H9 (cell line): Measurements from ENCODE around the gene TRIO. TPM values are rescaled to one million over a fixed set of nuclear protein-coding genes. Genes with fewer than 3 reads are reported as not detected.

Source experiments
- DNase-seq: peaks from one replicate; pipeline ENCODE4 v3.0.0-alpha.2; 2017
- H2AFZ ChIP-seq: one replicate; pipeline ENCODE4 v1.6.1; 2013; ENCODE audit warnings: mild to moderate bottlenecking, low read length, control low read depth, moderate library complexity
- H2AK5ac ChIP-seq: 2 replicates; pipeline ENCODE4 v1.6.1; 2013; ENCODE audit warnings: low read length, control low read depth, mixed read lengths; ENCODE audit not compliant: insufficient read length
- H2BK120ac ChIP-seq: one replicate; pipeline ENCODE4 v1.6.1; 2013; ENCODE audit warnings: low read depth, mild to moderate bottlenecking, low read length, control low read depth, inconsistent platforms; ENCODE audit not compliant: poor library complexity, severe bottlenecking
- H2BK12ac ChIP-seq: 2 replicates; pipeline ENCODE4 v1.6.1; 2013; ENCODE audit warnings: low read length, control low read depth, mixed read lengths, low read depth; ENCODE audit not compliant: insufficient read length
- H2BK15ac ChIP-seq: 2 replicates; pipeline ENCODE4 v1.6.1; 2013; ENCODE audit warnings: low read depth, low read length, control low read depth
- H2BK20ac ChIP-seq: one replicate; pipeline ENCODE4 v1.6.1; 2013; ENCODE audit warnings: low read depth, mild to moderate bottlenecking, low read length, control low read depth, inconsistent platforms; ENCODE audit not compliant: poor library complexity, severe bottlenecking
- H2BK5ac ChIP-seq: 2 replicates; pipeline ENCODE4 v1.6.1; 2013; ENCODE audit warnings: low read length, control low read depth, mixed read lengths; ENCODE audit not compliant: insufficient read length
- H3K14ac ChIP-seq: 2 replicates; pipeline ENCODE4 v1.6.1; 2013; ENCODE audit warnings: low read length, control low read depth; ENCODE audit not compliant: insufficient read depth
- H3K18ac ChIP-seq: 2 replicates; pipeline ENCODE4 v1.6.1; 2013; ENCODE audit warnings: low read depth, mild to moderate bottlenecking, mixed read lengths, low read length, control low read depth; ENCODE audit not compliant: insufficient read length
- H3K23ac ChIP-seq: 2 replicates; pipeline ENCODE4 v1.6.1; 2013; ENCODE audit warnings: low read length, control low read depth, mixed read lengths, low read depth; ENCODE audit not compliant: insufficient read length
- H3K23me2 ChIP-seq: 2 replicates; pipeline ENCODE4 v1.6.1; 2013; ENCODE audit warnings: low read depth, mild to moderate bottlenecking, mixed read lengths, low read length, control low read depth; ENCODE audit not compliant: insufficient read length, poor library complexity, severe bottlenecking
- H3K27ac ChIP-seq: 2 replicates; pipeline ENCODE4 v1.5.1; 2013; ENCODE audit warnings: low read length, control low read depth, mixed read lengths, low read depth; ENCODE audit not compliant: insufficient read length
- H3K27me3 ChIP-seq: 2 replicates; pipeline ENCODE4 v1.6.1; 2013; ENCODE audit warnings: low read length, control low read depth, inconsistent platforms; ENCODE audit not compliant: insufficient read depth
- H3K4ac ChIP-seq: 2 replicates; pipeline ENCODE4 v1.6.1; 2013; ENCODE audit warnings: low read depth, mild to moderate bottlenecking, control low read depth, inconsistent platforms, low read length, moderate library complexity
- H3K4me1 ChIP-seq: 2 replicates; pipeline ENCODE4 v1.6.1; 2013; ENCODE audit warnings: low read length, control low read depth, inconsistent platforms; ENCODE audit not compliant: insufficient read depth
- H3K4me2 ChIP-seq: 2 replicates; pipeline ENCODE4 v1.6.1; 2013; ENCODE audit warnings: low read length, control low read depth, mixed read lengths; ENCODE audit not compliant: insufficient read length, insufficient read depth
- H3K56ac ChIP-seq: 2 replicates; pipeline ENCODE4 v1.6.1; 2013; ENCODE audit warnings: low read depth, mild to moderate bottlenecking, mixed read lengths, low read length, control low read depth; ENCODE audit not compliant: insufficient read length
- H3K79me1 ChIP-seq: 2 replicates; pipeline ENCODE4 v1.6.1; 2013; ENCODE audit warnings: low read depth, mild to moderate bottlenecking, moderate library complexity, low read length, control low read depth, inconsistent platforms; ENCODE audit not compliant: insufficient read depth, poor library complexity, severe bottlenecking
- H3K79me2 ChIP-seq: 2 replicates; pipeline ENCODE4 v1.6.1; 2013; ENCODE audit warnings: low read length, control low read depth, inconsistent platforms; ENCODE audit not compliant: insufficient read depth
- H3K9ac ChIP-seq: 2 replicates; pipeline ENCODE4 v1.6.1; 2013; ENCODE audit warnings: low read length, control low read depth, mixed read lengths; ENCODE audit not compliant: insufficient read length; ENCODE audit errors: extremely low read depth
- H3K9me3 ChIP-seq: one replicate; pipeline ENCODE4 v1.6.1; 2013; ENCODE audit warnings: low read depth, low read length, inconsistent platforms; ENCODE audit not compliant: control insufficient read depth
- H3T11ph ChIP-seq: one replicate; pipeline ENCODE4 v1.6.1; 2013; ENCODE audit warnings: mild to moderate bottlenecking, low read length, control low read depth, inconsistent platforms
- H4K20me1 ChIP-seq: one replicate; pipeline ENCODE4 v1.6.1; 2013; ENCODE audit not compliant: control insufficient read depth, insufficient read length, insufficient read depth
- H4K5ac ChIP-seq: 2 replicates; pipeline ENCODE4 v1.6.1; 2013; ENCODE audit warnings: low read depth, mild to moderate bottlenecking, mixed read lengths, low read length, control low read depth; ENCODE audit not compliant: insufficient read length
- H4K8ac ChIP-seq: replicated peaks from 2 replicates; pipeline ENCODE4 v1.6.1; 2013; ENCODE audit warnings: low read length, control low read depth, mixed read lengths, low read depth; ENCODE audit not compliant: insufficient read length
- H4K91ac ChIP-seq: 2 replicates; pipeline ENCODE4 v1.6.1; 2013; ENCODE audit warnings: low read depth, mild to moderate bottlenecking, moderate library complexity, mixed read lengths, low read length, control low read depth; ENCODE audit not compliant: insufficient read length
- H3K27ac Mint-ChIP-seq, 3 experiments: 2 replicates in 2 of 3; 3 replicates in 1 of 3; pipeline ENCODE4 v1.8.0; 2020 to 2021; ENCODE audit warnings: mixed read lengths in 3 of 3, mild to moderate bottlenecking in 1 of 3, moderate library complexity in 1 of 3
- H3K27me3 Mint-ChIP-seq: 2 replicates; pipeline ENCODE4 v1.8.0; 2021; ENCODE audit warnings: low read depth, mild to moderate bottlenecking, moderate library complexity, mixed read lengths
- H3K36me3 Mint-ChIP-seq, 3 experiments: 2 replicates in 2 of 3; 3 replicates in 1 of 3; pipeline ENCODE4 v1.8.0; 2020 to 2021; ENCODE audit warnings: low read depth in 3 of 3, mixed read lengths in 3 of 3; ENCODE audit not compliant: insufficient read depth in 1 of 3
- H3K4me1 Mint-ChIP-seq, 2 experiments: 2 replicates each; pipeline ENCODE4 v1.8.0; 2020; ENCODE audit warnings: mixed read lengths in 2 of 2
- H3K4me3 Mint-ChIP-seq, 2 experiments: 2 replicates in 1 of 2; 3 replicates in 1 of 2; pipeline ENCODE4 v1.8.0; 2020 to 2021; ENCODE audit warnings: mild to moderate bottlenecking in 2 of 2, mixed read lengths in 2 of 2, moderate library complexity in 1 of 2
- H3K9me3 Mint-ChIP-seq, 2 experiments: 2 replicates in 1 of 2; 3 replicates in 1 of 2; pipeline ENCODE4 v1.8.0; 2020; ENCODE audit warnings: mild to moderate bottlenecking in 2 of 2, mixed read lengths in 2 of 2, moderate library complexity in 1 of 2
- CTCF ChIP-seq: fragments of 200-600 bp; sonication (generic); conservative IDR thresholded peaks from 3 replicates; pipeline ENCODE4 v1.8.0; 2021; ENCODE audit warnings: antibody characterized with exemption, mild to moderate bottlenecking
- WGBS: extraction: QIAGEN DNeasy Blood & Tissue Kit; methylation state at CpG from one replicate; pipeline ENCODE4 v1.1.7; 2013; ENCODE audit warnings: missing lambda C conversion rate, low lambda C conversion rate, mixed read lengths; ENCODE audit not compliant: insufficient read length; ENCODE audit errors: extremely low coverage; 5-methylcytosine and 5-hydroxymethylcytosine counted together
- total RNA-seq: library from RNA; stranded (reverse); gene quantifications from 2 replicates; pipeline ENCODE4 v1.2.1, GENCODE V29; 2021

The TRIO gene
- total RNA-seq, 1 experiment from 2014 or later, result 87.8 TPM

- Mint-ChIP-seq H3K4me3 (no peak overlapping the region), H3K4me1 (peaks cover 77 to 80% of the 10 kb centered on the region in 2 experiments), H3K27me3 (no peaks in the 10 kb centered on the region), H3K27ac (no peak overlapping the region), H3K9me3 (no peaks in the 10 kb centered on the region), H3K36me3 (peaks cover 0 to 4% (median 0%) of the 10 kb centered on the region in 3 experiments; a peak in 2 of 7 replicates)
- Histone ChIP-seq H3K27me3 (no peaks in the 10 kb centered on the region), H3K79me2 (peaks cover 34% of the 10 kb centered on the region; the same call in 1 of the 2 replicates), H3K23ac (no peak overlapping the region), H3K9ac (no peak overlapping the region), H2BK20ac (no peak overlapping the region), H2AFZ (no peak overlapping the region), H3K27ac (no peak overlapping the region), H4K8ac (no peak overlapping the region), H3K4ac (no peak overlapping the region), H3K79me1 (peaks cover 8% of the 10 kb centered on the region), H4K5ac (no peak overlapping the region), H2BK15ac (no peak overlapping the region), H3K4me1 (peaks cover 27% of the 10 kb centered on the region), H3K23me2 (no peaks in the 10 kb centered on the region), H4K20me1 (no peaks in the 10 kb centered on the region), H3K18ac (no peak overlapping the region), H2AK5ac (no peak overlapping the region), H2BK5ac (no peak overlapping the region), H3K56ac (no peak overlapping the region), H3K14ac (no peak overlapping the region), H2BK120ac (no peak overlapping the region), H3T11ph (no peak overlapping the region), H3K4me2 (no peak overlapping the region), H2BK12ac (no peak overlapping the region), H3K9me3 (no peaks in the 10 kb centered on the region), H4K91ac (no peak overlapping the region)
- no CpG with 5 or more reads among the region's 1 CpG for WGBS
- no peak for TF ChIP-seq CTCF
- no peak for DNase-seq
Measured at GRCh38 chr5:14220642-14221041, 77.5 kb downstream of the TRIO start.
